Renal cortical epithelial cell (primary cell): ENCODE data around the gene KCNQ4. TPM values are rescaled to one million over a fixed set of nuclear protein-coding genes. Genes with fewer than 3 reads are reported as not detected.
A peak's percentile ranks its signal among the peaks of the same experiment; 100 is the strongest.

ENCODE experiments used
- DNase-seq: peaks from one replicate; pipeline ENCODE4 v3.0.0-alpha.2; 2011; ENCODE audit warnings: low read depth
- total RNA-seq: library from RNA; depleted of rRNA; stranded (reverse); fragments of >200 nt; gene quantifications from 2 replicates; pipeline ENCODE4 v1.2.3, GENCODE V29; 2014

The KCNQ4 gene
- total RNA-seq, result 0.20 and 0.87 TPM in 2 replicates

- no peak for DNase-seq
Observed at GRCh38 chr1:40783001-40783905, at the start of gene KCNQ4. TSS of gene KCNQ4 (plus strand) at chr1:40783787. CDS start at chr1:40784094, 307 bp downstream.

GRCh38 chr1:40734882-40735628, 48.5 kb upstream of the KCNQ4 start:
- DNase-seq, result no peak

- peak; percentile 89 for DNase-seq
Observed at GRCh38 chr1:40736085-40736531, 47.5 kb upstream of the KCNQ4 start.

GRCh38 chr1:40738831-40739230, 44.8 kb upstream of the KCNQ4 start:
- no peak for DNase-seq

DNA sequence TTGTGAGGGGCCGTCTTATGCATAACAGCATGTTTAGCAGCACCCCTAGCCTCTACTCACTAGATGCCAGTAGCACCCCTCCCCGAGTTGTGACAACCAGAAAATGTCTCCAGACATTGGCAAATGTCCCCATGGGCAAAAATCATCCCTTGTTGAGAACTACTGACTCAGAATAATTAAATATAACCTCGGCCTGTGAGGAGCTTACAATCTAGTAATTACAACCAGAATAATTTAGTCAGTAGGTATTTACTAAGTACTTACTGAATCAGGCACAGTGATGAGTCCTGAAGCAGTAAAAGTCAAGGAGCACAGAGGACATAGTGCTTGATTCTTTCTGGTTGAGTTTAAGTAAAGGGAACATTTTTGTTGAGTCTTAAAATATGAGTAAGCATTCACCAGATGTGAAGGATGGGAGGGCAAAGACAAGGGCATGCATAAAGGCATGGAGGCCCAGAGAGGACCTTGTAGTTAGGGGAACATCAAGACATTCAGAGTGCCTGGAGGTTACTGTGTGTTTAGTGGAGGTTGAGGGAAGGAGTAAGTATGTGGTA, 44.1 kb upstream of the KCNQ4 start:
- DNase-seq, result no peak

GRCh38 chr1:40740039-40740996, 43.3 kb upstream of the KCNQ4 start:
- DNase-seq, result peak; percentile 59

- no peak for DNase-seq
Observed at GRCh38 chr1:40740997-40741736, 42.4 kb upstream of the KCNQ4 start.

- no peak for DNase-seq
Observed at GRCh38 chr1:40742363-40743061, 41.1 kb upstream of the KCNQ4 start.

DNA sequence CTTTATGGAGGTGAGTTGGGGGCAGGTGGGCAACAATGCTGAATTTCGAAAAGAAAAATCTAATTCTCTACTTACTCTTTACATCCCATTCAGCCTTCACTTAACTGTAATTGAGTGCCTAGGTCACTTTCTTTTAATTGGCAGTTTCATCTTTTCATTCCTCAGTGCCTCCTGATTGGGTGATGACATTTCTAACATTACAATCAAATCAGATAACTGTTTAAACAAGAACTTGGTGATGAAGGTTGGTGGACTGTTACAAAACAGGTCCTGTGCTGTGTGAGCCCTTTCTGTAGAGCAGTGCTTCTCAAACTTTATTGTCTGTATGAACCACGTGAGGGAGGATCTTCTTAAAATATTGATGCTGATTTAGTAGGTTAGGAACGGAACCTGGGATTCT, 40.1 kb upstream of the KCNQ4 start:
- no peak for DNase-seq

GRCh38 chr1:40743860-40744259, 39.7 kb upstream of the KCNQ4 start:
- DNase-seq, result no peak

DNA sequence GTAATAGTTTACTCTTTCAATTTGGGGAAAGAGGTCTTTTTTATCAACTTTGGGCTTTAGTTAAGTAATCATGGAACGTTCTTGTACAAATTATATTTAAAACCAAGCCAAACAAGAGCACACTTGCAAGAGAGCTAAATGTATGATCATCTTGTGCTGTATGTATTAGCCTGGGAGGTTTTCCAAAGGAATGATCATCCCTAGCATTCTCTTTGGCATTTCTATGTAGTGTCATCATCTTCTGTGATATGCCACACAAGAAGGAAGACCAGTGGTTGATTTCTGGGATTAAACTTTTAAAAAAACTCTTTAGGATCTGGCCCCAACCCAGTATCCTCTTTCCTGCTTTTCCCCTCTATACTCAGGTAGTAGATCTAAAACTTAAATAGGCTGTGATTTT, 38.4 kb upstream of the KCNQ4 start:
- DNase-seq, result no peak

DNA sequence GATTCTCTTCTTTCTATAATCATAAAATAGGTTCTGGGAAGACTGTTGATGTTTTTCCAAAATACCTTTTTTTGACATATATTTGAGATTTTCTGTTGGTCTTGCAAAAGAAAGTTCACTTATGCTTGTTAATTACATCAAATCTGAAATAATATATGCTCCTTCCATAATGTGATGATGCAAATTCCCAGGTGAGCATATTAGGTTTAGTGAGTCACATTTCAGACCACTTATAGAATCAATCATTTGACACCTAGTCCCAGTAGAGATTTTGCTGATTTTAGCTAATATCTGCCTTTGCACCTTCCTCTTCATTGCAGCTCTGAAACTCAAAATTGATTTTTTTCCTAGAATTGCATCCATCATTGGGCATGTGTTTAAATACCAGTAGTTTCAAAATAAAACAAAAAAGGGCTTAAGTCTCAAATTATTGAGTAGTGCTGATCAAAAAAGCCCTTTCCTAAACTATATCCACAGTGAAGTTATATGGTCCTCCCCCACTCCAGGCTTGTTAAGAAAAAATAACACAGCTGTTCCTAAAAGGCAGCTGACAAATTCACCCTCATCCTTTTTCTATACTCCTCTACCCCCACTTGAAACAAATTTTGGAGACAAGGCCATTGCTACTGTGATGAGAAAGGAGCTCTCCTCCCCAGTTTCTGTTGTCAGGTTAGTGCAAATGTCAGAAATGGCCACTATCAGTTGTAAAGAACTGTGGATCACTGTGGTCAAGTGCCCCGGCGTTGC, 37.1 kb upstream of the KCNQ4 start:
- DNase-seq, result no peak

DNA sequence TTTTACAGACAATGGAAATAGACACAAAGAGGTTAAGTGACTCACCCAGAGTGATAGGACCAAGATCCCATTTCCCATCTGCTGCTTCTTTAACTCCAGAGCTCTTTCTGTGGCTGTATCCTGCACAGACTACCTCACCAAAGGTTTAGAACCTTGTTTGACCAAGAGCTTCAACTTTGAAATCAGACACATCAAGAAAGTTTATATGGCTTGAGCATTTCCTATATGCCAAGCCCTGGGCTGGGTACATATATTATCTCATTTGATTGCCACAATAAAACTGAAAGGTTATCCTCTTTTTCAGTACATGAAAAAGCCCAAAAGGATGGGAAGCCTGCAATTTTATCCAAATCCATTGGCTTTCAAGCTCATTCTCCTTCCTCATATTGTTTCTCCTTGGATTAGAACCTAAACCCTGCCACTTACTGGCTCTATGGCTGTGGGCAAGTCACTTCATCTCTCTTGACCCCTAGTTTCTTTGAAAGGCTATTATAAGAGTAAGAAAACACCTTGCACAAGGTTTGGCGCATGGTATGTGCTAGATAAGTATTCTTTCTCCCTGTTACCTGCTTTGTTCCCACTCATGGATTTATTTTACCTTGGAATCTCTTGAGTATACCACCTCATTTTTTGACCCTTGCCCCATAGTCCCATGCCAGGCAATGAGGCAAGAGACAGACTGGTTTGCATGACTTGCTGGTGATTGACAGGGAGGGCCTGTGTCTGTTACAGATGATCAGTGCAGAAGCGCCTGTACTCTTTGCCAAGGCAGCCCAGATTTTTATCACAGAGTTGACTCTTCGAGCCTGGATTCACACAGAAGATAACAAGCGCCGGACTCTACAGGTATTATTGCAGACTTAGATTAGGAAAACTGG, 34.5 kb upstream of the KCNQ4 start:
- DNase-seq, result no peak

GRCh38 chr1:40749817-40750216, 33.8 kb upstream of the KCNQ4 start:
- no peak for DNase-seq

- DNase-seq, result no peak
Observed at GRCh38 chr1:40750451-40750908, 33.1 kb upstream of the KCNQ4 start.

GRCh38 chr1:40751802-40752201, 31.8 kb upstream of the KCNQ4 start:
- no peak for DNase-seq

GRCh38 chr1:40753142-40753882, 30.3 kb upstream of the KCNQ4 start:
- DNase-seq, result no peak
